Sigmoid colon (tissue), 4 donors: Measurements from ENCODE around the gene PELI1.

ENCODE experiments used
- EP300 ChIP-seq, 4 donors: sonication (generic); formaldehyde crosslinking; IDR thresholded peaks; one replicate each; pipeline ENCODE4 v1.6.1; 2017; ENCODE audit warnings: antibody characterized with exemption in 4 of 4
- POLR2AphosphoS5 ChIP-seq, 4 donors: sonication (generic); formaldehyde crosslinking; IDR thresholded peaks; one replicate each; pipeline ENCODE4 v1.6.1; 2017; ENCODE audit warnings: antibody characterized with exemption in 4 of 4
- TF ChIP-seq, protein P1 (sequence below), 4 experiments: fragments of 450-650 bp in 3 of 4; fragments of 200-600 bp in 1 of 4; IDR thresholded peaks; one replicate each; pipeline ENCODE4 v1.5.1; 2016 to 2019; ENCODE audit warnings: antibody characterized with exemption in 4 of 4, mild to moderate bottlenecking in 3 of 4, moderate library complexity in 2 of 4

DNA sequence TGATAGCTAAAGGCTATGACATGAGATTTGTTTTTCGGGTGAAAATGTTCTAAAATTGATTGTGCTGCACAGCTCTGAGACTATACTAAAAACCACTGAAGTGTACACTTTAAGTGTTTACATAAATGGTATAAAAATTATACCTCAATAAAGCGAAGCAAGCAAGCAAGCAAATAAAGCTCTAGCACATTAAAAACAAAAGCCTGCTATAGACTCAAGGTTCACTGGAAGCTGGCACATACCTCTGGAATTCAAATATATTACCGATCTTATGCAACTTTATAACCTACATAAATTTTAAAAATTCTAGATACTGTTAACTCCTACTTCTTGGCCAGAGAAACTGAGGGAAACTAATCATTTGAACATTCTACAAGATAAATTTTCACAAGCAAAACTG, 20.1 kb downstream of the PELI1 start:
- TF ChIP-seq, protein P1, sequence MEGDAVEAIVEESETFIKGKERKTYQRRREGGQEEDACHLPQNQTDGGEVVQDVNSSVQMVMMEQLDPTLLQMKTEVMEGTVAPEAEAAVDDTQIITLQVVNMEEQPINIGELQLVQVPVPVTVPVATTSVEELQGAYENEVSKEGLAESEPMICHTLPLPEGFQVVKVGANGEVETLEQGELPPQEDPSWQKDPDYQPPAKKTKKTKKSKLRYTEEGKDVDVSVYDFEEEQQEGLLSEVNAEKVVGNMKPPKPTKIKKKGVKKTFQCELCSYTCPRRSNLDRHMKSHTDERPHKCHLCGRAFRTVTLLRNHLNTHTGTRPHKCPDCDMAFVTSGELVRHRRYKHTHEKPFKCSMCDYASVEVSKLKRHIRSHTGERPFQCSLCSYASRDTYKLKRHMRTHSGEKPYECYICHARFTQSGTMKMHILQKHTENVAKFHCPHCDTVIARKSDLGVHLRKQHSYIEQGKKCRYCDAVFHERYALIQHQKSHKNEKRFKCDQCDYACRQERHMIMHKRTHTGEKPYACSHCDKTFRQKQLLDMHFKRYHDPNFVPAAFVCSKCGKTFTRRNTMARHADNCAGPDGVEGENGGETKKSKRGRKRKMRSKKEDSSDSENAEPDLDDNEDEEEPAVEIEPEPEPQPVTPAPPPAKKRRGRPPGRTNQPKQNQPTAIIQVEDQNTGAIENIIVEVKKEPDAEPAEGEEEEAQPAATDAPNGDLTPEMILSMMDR (IDR thresholded peaks at IDR 0.05), result no peak
- no peak for TF ChIP-seq EP300 (IDR thresholded peaks at IDR 0.05)
- TF ChIP-seq POLR2AphosphoS5 (IDR thresholded peaks at IDR 0.05), result no peak
